Mucosa of rectum (tissue), 2 donors: Measurements from ENCODE around the gene DTX1.

Experiments
- H3K27ac ChIP-seq, 2 donors: one replicate each; pipeline ENCODE4 v1.7.0; 2013; ENCODE audit warnings: inconsistent platforms in 2 of 2, low read depth in 2 of 2, low read length in 2 of 2
- H3K27me3 ChIP-seq, 2 donors: one replicate each; pipeline ENCODE4 v1.7.0; 2013; ENCODE audit warnings: low read length in 2 of 2; ENCODE audit not compliant: control insufficient read depth in 2 of 2, insufficient read depth in 2 of 2
- H3K36me3 ChIP-seq, 2 donors: one replicate each; pipeline ENCODE4 v1.7.0; 2013; ENCODE audit warnings: low read length in 2 of 2; ENCODE audit not compliant: control insufficient read depth in 2 of 2, insufficient read depth in 2 of 2
- H3K4me1 ChIP-seq, 2 donors: one replicate each; pipeline ENCODE4 v1.7.0; 2013; ENCODE audit warnings: low read length in 2 of 2, mild to moderate bottlenecking in 1 of 2; ENCODE audit not compliant: control insufficient read depth in 2 of 2, insufficient read depth in 2 of 2
- H3K4me3 ChIP-seq, 2 donors: one replicate each; pipeline ENCODE4 v1.7.0; 2013; ENCODE audit warnings: low read length in 2 of 2
- H3K9ac ChIP-seq, 2 donors: one replicate each; pipeline ENCODE4 v1.7.0; 2013; ENCODE audit warnings: low read length in 2 of 2, low read depth in 1 of 2, mild to moderate bottlenecking in 1 of 2
- H3K9me3 ChIP-seq, 2 donors: one replicate each; pipeline ENCODE4 v1.7.0; 2013; ENCODE audit warnings: low read length in 2 of 2; ENCODE audit not compliant: control insufficient read depth in 2 of 2
- donor health status: healthy.
- donor health status: Normal muscosa, but diverticular disease.

Gene DTX1

DNA sequence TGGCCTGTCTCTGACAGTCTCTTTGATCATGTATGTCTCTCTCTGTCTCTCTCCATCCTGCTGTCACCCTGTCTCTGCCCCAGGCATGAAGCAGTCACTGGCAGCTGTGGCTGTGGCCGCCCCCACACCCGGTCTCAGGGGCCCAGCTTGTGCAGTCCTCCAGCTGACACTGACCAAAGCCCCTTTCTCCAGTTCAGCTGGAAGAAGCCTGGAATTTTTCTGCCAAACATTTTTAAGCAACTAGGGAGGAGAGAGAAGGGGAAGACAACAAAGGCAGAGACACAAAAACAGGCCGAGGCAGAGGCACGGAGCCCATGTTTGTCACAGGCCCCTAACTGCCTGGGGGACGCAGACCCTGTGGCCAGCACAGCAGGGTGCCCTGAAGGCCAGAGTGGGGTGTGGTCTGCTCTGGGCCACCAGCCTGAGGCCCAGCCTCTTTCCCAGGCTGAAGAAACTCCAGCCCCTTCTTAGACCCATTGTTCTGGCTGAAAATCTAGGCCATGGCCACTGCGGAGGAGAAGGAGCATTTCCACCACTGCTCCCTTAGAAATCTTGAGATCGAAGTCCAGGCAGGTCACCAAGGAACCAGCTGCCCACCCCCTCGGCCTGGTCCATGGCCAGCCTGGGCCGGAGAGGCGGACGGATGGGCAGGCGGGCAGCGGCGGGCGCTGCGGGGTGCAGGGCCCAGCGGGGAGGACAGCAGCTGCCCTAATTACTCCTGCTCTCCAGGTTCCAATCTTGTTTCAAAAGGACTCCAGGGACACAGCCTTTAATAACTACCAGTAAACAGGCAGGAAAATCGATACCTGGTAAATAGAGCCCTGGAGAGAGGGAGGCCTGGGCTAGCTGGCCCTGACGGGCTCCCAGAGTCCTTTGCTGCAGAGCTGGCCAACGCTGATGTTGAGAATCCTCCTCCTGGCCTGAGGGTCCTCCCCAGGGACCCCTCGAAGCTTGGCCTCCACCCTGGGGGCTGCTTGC, 14.9 kb downstream of the DTX1 start:
- Histone ChIP-seq H3K4me1 (peaks cover 6 to 17% of the 10 kb centered on the region in 2 donors), H3K9ac (no peak overlapping the region), H3K4me3 (no peak overlapping the region), H3K36me3 (no peaks in the 10 kb centered on the region), H3K9me3 (no peaks in the 10 kb centered on the region), H3K27ac (no peak overlapping the region), H3K27me3 (no peaks in the 10 kb centered on the region)

- Histone ChIP-seq H3K27me3 (no peaks in the 10 kb centered on the region), H3K36me3 (no peaks in the 10 kb centered on the region), H3K4me1 (peaks cover 6 to 17% of the 10 kb centered on the region in 2 donors), H3K9ac (no peak overlapping the region), H3K4me3 (no peak overlapping the region), H3K9me3 (no peaks in the 10 kb centered on the region), H3K27ac (no peak overlapping the region)
These were observed 15.6 kb downstream of the DTX1 start for GRCh38 chr12:113072136-113072535.

DNA sequence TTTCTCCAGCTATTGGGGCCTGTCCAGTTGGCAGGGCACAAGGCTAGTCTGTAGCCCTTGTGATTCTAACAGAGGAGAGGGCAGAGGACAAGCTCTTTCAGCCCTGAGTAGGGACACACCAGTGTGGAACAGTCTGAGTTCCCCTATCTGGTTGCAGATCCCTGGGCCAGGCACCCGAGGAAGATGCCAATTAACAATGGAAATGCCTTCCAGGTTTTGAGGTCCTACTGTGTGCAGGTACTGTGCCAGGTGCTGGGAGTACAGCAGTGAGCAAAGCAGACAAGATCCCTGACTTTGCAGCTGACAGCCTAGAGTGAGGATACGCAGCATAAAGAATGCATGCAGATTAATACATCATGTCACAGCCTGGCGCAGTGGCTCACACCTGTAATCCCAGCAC, 17.1 kb downstream of the DTX1 start:
- Histone ChIP-seq H3K36me3 (no peaks in the 10 kb centered on the region), H3K4me1 (peaks cover 6 to 17% of the 10 kb centered on the region in 2 donors), H3K4me3 (no peak overlapping the region), H3K9me3 (no peaks in the 10 kb centered on the region), H3K9ac (no peak overlapping the region), H3K27me3 (peaks cover 4% of the 10 kb centered on the region in 2 donors), H3K27ac (no peak overlapping the region)

DNA sequence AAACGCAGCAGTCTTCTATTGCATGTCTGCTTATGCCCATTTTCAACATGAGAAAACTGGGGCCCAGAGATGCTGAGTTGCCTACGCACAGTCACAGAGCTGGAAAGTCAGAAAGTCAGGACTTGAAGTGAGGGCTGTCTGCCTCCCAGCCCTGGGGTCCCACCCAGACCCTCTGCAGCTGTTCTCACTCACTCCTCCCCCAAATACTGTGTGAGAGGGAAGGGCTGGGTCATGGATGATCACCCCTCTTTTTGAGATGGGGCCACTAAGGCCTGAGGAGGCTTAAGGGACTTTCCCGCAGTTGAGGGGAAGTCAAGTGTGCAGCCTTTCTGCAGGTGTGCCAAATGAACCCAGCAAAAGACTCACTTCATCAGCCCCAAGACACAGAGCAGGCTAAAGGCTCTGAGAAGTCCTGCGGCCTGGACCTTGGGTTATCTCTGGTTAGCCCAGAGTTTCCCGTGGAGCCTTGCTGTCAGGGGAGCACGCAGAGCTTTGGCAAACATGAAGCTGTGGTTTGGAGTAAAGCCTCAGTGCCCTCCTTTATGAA, 18.7 kb downstream of the DTX1 start:
- Histone ChIP-seq H3K9ac (no peak overlapping the region), H3K27ac (peak overlapping the region in 1 of 2 donors; percentile 40), H3K36me3 (no peaks in the 10 kb centered on the region), H3K4me1 (peaks cover 0 to 5% of the 10 kb centered on the region in 2 donors), H3K9me3 (no peaks in the 10 kb centered on the region), H3K4me3 (no peak overlapping the region), H3K27me3 (peaks cover 4 to 5% of the 10 kb centered on the region in 2 donors)

DNA sequence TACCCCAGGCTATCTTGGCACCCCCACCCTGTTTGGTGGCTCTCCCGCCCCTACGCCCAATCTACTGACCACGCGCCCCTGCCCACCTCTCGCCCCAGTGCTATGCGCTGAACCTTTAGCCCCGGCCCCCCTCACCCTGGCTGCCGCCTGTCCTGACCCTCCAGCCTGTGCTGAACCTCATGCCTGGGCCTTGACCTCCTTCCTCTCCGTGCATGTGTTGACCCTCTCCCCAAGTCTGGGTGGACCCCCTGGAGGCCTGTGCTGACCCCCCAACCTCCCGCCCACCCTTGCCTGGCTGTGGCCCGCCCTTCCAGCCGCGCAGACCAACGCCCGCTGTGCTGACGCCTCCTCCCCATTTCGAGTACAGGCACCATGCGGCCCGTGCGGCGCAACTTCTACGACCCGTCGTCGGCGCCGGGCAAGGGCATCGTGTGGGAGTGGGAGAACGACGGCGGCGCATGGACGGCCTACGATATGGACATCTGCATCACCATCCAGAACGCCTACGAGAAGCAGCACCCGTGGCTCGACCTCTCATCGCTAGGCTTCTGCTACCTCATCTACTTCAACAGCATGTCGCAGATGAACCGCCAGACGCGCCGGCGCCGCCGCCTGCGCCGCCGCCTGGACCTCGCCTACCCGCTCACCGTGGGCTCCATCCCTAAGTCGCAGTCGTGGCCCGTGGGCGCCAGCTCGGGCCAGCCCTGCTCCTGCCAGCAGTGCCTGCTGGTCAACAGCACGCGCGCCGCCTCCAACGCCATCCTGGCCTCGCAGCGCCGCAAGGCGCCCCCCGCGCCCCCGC, 20.7 kb downstream of the DTX1 start:
- Histone ChIP-seq H3K9me3 (no peaks in the 10 kb centered on the region), H3K9ac (no peak overlapping the region), H3K27me3 (peaks cover 4 to 5% of the 10 kb centered on the region in 2 donors), H3K36me3 (no peaks in the 10 kb centered on the region), H3K4me1 (no peaks in the 10 kb centered on the region), H3K27ac (no peak overlapping the region), H3K4me3 (no peak overlapping the region)

GRCh38 chr12:113077859-113078255, 21.3 kb downstream of the DTX1 start:
- H3K27me3 ChIP-seq = peaks cover 4 to 5% of the 10 kb centered on the region in 2 donors
- H3K36me3 ChIP-seq = no peaks in the 10 kb centered on the region
- no peaks in the 10 kb centered on the region for H3K4me1 ChIP-seq
- H3K9me3 ChIP-seq = no peaks in the 10 kb centered on the region
- H3K27ac ChIP-seq = no peak overlapping the region
- H3K9ac ChIP-seq = no peak overlapping the region
- no peak overlapping the region for H3K4me3 ChIP-seq

DNA sequence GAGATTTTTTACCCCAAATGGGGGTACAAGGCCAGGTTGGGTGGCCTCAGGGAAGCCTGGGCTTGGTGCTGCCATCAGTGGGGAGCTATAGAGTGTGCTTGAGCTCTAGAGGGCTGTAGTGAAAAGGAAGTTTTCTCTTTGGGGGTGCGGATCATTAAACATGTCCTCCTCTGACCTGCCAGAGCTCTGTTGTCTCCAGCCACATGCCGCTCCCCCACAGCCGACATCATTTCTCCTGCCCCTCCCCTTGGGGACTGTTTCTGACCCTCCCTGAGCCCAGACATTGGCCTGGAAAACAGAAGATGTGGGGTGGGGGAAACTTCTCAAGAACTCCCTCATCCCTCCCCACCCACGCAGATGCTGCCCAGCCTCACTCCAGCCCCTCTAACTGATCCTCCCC, 25.3 kb downstream of the DTX1 start:
- no peaks in the 10 kb centered on the region for H3K4me1 ChIP-seq
- H3K27me3 ChIP-seq = peaks cover 4 to 5% of the 10 kb centered on the region in 2 donors
- no peak overlapping the region for H3K9ac ChIP-seq

GRCh38 chr12:113082486-113083148, 26.1 kb downstream of the DTX1 start:
- H3K27ac ChIP-seq = no peak overlapping the region
- H3K4me1 ChIP-seq = no peaks in the 10 kb centered on the region
- no peak overlapping the region for H3K9ac ChIP-seq
- no peaks in the 10 kb centered on the region for H3K9me3 ChIP-seq
- no peak overlapping the region for H3K4me3 ChIP-seq
- peaks cover 0 to 2% of the 10 kb centered on the region in 2 donors for H3K27me3 ChIP-seq
- no peaks in the 10 kb centered on the region for H3K36me3 ChIP-seq

More for the DNA sequence above, 25.3 kb downstream of the DTX1 start:
- Histone ChIP-seq H3K4me3 (no peak overlapping the region), H3K36me3 (no peaks in the 10 kb centered on the region), H3K9me3 (no peaks in the 10 kb centered on the region), H3K27ac (no peak overlapping the region)

DNA sequence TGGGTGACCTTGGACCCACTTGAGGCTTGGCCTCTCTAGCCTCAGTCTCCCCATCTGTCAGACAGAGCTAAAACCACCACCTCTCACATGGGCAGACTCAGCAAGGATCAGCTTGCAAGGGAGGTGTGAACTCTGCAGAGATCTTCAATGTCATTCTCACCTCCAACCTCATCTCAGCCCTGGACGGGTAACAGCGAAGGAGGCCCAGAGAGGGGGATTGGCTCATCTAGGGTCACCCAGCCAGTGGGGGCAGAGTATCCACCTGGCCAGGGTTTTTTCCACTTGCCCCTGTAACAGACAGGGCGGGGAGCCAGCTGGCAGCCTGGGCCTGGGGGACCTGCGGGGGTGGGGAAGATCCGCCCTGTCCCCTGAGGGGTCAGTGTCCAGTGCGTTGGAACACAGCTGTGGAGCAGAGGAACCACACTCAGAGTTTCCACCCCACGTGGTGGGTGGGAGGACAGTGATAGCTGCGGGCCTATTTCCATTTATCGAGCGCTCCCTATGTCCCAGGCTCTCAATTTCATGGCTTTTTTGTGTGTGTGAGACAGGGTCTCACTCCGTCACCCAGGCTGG, 27.4 kb downstream of the DTX1 start:
- H3K36me3 ChIP-seq = no peaks in the 10 kb centered on the region
- H3K4me3 ChIP-seq = no peak overlapping the region
- H3K27ac ChIP-seq = no peak overlapping the region
- no peaks in the 10 kb centered on the region for H3K9me3 ChIP-seq
- no peaks in the 10 kb centered on the region for H3K4me1 ChIP-seq
- no peaks in the 10 kb centered on the region for H3K27me3 ChIP-seq
- H3K9ac ChIP-seq = no peak overlapping the region
